GM19023 (cell line): ENCODE data around the gene MALSU1.

ENCODE experiments used
- ATAC-seq: cut with Tn5 transposase; IDR thresholded peaks from one replicate; pipeline ENCODE4 v1.9.1; 2021; ENCODE audit warnings: mild to moderate bottlenecking, moderate library complexity; ENCODE audit not compliant: unreplicated experiment

The MALSU1 gene

GRCh38 chr7:23298885-23299769 lies at the start of gene MALSU1:
TSS of gene MALSU1 (plus strand) at chr7:23299339. CDS start at chr7:23299353, 14 bp downstream.
- peak; percentile 99 for ATAC-seq

- no peak for ATAC-seq
Measured at GRCh38 chr7:23249486-23249885, 49.7 kb upstream of the MALSU1 start.

- ATAC-seq: no peak
Measured at GRCh38 chr7:23254051-23254681, 45.0 kb upstream of the MALSU1 start.

- ATAC-seq: no peak
Measured at GRCh38 chr7:23256731-23257130, 42.4 kb upstream of the MALSU1 start.

GRCh38 chr7:23260371-23260770 lies 38.8 kb upstream of the MALSU1 start:
- ATAC-seq: no peak

GRCh38 chr7:23261843-23262452 lies 37.2 kb upstream of the MALSU1 start:
- ATAC-seq: peak; percentile 80

GRCh38 chr7:23264916-23265458 lies 34.2 kb upstream of the MALSU1 start:
- ATAC-seq: no peak

GRCh38 chr7:23266918-23267317 lies 32.2 kb upstream of the MALSU1 start:
- no peak for ATAC-seq

- no peak for ATAC-seq
Measured at GRCh38 chr7:23267357-23267756, 31.8 kb upstream of the MALSU1 start.

- ATAC-seq: no peak
Measured at GRCh38 chr7:23268167-23268566, 31.0 kb upstream of the MALSU1 start.

- ATAC-seq: no peak
Measured at GRCh38 chr7:23268746-23269145, 30.4 kb upstream of the MALSU1 start.

- ATAC-seq: no peak
Measured at GRCh38 chr7:23272275-23272674, 26.9 kb upstream of the MALSU1 start.

- ATAC-seq: peak; percentile 98
Measured at GRCh38 chr7:23273141-23273599, 26.0 kb upstream of the MALSU1 start.

GRCh38 chr7:23275912-23276311 lies 23.2 kb upstream of the MALSU1 start:
- ATAC-seq: no peak

- ATAC-seq: no peak
Measured at GRCh38 chr7:23276376-23276775, 22.8 kb upstream of the MALSU1 start.

GRCh38 chr7:23276947-23277346 lies 22.2 kb upstream of the MALSU1 start:
- no peak for ATAC-seq

GRCh38 chr7:23277359-23277989 lies 21.7 kb upstream of the MALSU1 start:
- ATAC-seq: no peak

GRCh38 chr7:23279819-23280525 lies 19.2 kb upstream of the MALSU1 start:
- no peak for ATAC-seq

GRCh38 chr7:23283086-23283485 lies 16.1 kb upstream of the MALSU1 start:
- no peak for ATAC-seq

GRCh38 chr7:23284871-23285270 lies 14.3 kb upstream of the MALSU1 start:
- no peak for ATAC-seq
